Amygdala (tissue), 56 donors: Measurements from ENCODE around the gene CCR5AS.
"Not testable (repeated sequence)": the region's sequence is repeated elsewhere in the genome, so short reads cannot be mapped to it uniquely, and the experiment has no call there.

ENCODE experiments used
- DNase-seq, 56 donors: peaks; one replicate each; lab custom pipeline; 2025; lab: John Stamatoyannopoulos, UW

The CCR5AS gene

DNA sequence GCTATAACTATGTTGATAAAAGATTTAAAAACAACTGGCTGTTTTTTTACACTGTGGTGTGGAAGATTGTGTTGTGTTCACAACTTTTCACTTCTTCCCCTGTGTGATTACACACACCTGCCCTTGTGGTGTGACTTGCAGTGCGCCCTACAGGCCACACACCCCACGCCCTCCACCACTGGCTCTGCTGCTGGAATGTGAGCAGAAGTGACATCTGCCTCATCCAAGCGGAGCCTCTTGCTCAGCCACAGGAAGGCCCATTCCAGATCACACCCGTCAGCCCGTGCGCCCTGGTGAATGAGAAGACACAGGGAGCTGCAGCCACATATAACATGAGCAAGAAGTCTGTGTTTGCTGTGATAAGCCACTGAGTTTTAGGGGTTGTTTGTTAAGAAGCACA is 46.0 kb downstream of the CCR5AS start:
- peak in 1 of 56 donors; percentile 3 for DNase-seq

DNA sequence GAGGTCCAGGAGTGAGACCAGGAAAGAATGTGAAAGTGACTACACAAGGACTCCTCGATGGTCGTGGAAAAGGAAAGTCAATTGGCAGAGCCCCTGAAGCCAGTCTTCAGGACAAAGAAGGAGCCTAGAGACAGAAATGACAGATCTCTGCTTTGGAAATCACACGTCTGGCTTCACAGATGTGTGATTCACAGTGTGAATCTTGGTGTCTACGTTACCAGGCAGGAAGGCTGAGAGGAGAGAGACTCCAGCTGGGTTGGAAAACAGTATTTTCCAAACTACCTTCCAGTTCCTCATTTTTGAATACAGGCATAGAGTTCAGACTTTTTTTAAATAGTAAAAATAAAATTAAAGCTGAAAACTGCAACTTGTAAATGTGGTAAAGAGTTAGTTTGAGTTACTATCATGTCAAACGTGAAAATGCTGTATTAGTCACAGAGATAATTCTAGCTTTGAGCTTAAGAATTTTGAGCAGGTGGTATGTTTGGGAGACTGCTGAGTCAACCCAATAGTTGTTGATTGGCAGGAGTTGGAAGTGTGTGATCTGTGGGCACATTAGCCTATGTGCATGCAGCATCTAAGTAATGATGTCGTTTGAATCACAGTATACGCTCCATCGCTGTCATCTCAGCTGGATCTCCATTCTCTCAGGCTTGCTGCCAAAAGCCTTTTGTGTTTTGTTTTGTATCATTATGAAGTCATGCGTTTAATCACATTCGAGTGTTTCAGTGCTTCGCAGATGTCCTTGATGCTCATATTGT is 47.0 kb downstream of the CCR5AS start:
- peak in 13 of 56 donors; percentile 9 to 63 (median 31) for DNase-seq

DNA sequence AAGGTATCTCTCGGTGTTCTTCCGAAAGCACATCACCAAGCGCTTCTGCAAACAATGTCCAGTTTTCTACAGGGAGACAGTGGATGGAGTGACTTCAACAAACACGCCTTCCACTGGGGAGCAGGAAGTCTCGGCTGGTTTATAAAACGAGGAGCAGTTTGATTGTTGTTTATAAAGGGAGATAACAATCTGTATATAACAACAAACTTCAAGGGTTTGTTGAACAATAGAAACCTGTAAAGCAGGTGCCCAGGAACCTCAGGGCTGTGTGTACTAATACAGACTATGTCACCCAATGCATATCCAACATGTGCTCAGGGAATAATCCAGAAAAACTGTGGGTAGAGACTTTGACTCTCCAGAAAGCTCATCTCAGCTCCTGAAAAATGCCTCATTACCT is 48.4 kb downstream of the CCR5AS start:
- DNase-seq = no peak

DNA sequence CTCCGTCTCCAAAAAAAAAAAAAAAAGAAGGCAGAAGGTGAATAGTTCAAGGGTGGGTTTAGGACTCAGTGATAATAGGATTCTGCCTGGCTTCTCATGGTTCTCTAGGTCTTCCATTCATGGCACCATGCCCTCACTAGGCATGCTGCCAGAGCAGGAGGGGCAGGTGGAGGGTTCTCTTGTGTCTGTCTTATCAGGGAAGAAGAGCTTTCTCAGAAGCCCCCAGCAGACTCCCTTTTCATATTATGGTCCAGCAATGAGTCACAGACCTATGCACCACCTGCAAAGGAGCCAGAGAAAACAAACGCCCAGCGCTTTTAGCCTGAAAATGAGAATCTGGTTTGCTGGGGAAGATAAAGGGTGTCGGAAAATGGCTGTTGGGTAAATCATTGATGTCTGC is 50.0 kb downstream of the CCR5AS start:
- DNase-seq = no peak

DNA sequence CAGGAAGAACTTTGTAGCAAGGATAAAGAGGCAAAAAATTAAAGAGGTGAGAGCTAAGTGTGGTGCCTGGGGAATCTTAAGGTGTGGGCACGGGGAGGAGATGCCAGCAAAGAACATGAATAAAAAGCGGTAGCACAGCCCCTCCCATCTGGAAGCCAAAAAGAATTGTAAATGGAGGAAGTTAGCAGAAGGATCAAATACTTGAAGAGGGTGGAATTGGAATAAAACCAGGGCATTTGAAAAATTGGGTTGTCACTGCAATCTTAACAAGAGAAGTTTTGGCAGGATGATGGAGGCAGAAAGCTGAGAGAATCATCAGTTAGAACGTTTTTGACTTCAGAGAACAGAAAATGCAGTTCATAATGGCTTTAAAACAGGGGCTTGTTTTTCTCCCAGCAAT is 50.6 kb downstream of the CCR5AS start:
- DNase-seq = no peak

DNA sequence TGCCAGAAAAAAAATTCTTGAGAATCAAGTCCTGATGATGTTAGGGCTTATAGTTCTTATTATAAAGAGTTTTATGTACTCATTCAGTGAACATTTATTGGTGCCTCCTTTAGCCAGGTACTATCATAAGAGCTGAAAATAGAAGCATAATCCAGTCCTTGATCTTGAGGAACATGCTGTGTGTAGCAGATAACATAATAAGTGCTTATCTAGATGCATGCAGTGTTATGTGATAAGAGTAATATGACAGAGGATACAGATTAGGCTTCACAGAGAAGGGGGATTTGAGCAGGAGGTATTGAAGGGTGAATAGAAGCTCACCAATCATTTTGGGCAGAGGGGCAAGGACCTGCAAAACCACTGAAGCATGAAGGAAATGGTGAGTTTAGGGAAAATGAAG is 51.9 kb downstream of the CCR5AS start:
- DNase-seq = no peak

DNA sequence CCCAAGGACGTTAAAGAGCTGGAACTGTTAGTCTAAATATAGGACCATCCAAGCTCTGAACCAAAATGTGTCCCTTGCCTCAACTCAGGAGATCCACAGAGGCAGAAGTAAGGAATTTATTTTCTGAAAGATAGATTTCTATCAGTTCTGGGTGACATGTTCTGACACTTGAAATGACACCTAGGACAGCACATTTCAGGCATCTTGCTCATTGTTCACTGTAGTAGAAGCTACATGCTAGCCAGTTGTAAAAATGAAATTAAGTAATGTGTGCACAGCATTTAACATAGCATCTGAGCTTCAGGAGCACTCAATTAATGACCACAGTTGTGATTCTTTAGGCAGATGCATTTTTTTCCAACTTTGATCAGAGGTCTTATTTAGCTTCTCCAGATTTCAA is 52.4 kb downstream of the CCR5AS start:
- DNase-seq = no peak

DNA sequence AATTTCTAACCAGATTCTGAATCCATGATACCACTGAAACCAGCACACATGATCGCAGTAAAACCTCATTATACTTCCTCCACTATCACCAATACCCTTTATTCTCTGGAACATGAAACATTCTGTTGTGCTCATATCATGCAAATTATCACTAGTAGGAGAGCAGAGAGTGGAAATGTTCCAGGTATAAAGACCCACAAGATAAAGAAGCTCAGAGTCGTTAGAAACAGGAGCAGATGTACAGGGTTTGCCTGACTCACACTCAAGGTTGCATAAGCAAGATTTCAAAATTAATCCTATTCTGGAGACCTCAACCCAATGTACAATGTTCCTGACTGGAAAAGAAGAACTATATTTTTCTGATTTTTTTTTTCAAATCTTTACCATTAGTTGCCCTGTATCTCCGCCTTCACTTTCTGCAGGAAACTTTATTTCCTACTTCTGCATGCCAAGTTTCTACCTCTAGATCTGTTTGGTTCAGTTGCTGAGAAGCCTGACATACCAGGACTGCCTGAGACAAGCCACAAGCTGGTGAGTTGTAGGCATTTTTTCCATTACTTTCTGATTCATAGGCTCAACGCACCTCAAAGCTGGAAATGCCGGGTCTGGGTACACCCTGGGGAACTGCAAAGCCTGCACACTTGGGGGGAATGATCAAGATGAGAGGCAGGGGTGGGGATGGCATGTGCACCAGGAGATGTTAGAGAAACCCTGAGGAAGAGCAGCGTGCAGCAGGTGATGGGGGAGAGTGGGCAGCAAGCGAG is 53.0 kb downstream of the CCR5AS start, which contains the start of gene CCR2:
TSS of gene CCR2 (plus strand) at position 465 of the 764 bp plus-strand sequence. CDS start 3,417 bp downstream, outside the sequence.
- DNase-seq = no peak

DNA sequence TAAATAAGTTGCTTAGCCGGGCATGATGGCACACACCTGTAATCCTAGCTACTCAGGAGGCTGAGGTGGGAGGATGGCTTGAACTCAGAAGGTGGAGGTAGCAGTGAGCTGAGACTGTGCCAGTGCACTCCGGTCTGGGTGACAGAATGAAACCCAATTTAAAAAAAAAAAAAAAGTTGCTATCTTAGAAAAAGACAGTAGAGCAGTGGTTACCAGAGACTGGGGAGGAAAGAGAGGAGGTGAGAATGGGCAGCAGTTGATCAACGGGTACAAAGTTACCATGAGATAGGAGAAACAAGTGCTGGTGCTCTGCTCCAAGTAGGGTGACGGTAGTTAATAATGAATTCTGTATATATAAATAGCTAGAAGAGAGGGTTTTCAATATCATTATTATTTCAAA is 53.8 kb downstream of the CCR5AS start:
- DNase-seq = no peak

DNA sequence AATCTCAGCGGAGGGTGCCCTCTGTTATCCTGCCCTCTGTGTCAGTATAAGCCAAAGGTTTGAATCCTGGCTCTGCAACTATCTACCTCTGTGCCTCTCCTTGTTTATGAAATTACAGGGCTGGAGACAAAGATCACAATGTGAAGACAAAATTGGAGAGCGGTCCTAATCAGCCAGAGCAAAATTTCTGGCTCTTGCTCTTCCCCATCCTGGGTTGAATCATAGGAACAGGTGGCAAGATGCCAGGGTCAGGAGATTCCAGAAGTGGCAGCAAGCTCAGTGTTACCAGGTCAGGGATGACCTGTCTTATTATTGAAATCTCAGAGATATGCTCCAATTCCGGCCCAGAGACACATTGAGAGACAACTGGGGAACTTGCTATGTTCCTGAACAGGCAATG is 55.2 kb downstream of the CCR5AS start:
- no peak for DNase-seq

DNA sequence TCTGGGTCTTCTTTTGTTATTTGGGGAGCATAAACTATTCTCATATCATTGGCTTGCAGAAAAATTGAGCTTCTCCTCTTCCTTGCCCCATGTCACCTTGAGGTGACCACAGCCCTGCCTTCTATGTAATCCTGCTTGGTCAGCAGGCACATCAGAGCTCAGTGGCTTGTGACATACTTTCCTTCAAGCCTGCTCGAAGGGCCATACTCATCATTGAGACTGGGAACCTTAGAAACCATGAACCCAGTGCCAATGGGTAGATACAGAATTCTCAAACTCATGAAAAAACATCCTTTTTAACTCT is 56.7 kb downstream of the CCR5AS start:
- DNase-seq = no peak

DNA sequence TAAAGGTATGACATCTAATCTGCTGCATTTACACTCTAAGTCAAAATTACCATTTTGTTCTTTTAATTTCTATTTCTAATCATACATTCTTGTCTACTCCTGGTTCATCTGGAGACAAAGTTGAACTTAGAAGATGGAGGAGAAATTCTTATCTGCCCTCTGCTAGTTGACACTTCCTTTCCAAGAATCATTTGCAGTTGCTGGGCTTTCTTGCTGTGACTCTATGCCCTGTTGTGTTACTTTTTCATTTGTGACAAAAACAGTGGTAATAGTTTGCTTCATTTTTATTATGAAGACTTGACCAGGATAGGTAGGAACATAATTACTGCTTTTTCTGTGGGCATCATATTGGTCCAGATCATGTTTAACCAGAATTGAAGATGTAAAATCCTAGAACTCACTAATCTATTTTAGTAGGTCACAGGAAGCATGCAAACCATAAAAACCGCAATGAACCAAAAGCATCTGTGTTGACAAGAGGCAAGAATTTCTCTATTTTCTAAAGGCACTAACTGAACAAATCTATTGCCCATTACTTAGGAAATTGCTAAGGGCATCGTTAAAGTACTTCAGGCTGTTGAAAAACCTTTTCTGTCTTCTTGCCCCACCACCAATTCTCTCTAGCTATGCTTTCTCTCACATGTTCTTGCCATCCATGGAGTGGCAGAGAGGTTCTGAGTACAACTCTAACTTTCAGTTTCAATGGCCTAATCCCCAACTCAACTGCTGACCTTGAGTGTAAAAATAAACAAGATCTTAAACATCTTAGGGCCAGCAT is 57.2 kb downstream of the CCR5AS start:
- DNase-seq = no peak

DNA sequence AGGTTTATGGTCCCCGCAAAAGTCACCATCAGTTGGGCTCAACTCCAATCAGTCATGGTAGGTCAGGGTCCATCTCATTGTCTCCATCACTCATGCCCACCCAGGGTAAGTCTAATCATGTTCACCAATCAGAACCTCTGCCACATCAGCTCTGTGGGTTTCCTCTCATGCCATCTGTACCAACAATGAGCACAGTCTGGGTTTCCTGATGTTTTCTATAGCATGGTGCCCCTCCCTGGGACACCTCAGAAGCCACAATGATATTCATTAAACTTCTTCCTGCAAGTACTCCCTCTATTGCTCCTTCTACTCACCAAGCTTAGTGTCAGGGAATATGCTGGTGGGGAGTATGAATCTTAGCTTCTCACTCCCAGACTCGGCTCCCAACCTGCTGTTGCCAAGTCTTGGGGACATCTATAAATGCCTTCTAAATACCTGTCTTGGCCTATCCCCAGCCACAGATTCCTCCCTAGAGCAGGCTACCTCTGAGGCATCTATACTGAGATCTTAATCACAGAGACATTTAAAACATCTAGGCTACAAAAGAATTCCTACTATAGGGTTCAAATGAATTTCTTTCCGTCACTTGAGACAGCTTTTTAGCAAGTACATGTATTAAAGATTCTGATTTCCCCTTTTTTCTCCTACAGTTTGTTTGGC is 57.9 kb downstream of the CCR5AS start:
- no peak for DNase-seq

DNA sequence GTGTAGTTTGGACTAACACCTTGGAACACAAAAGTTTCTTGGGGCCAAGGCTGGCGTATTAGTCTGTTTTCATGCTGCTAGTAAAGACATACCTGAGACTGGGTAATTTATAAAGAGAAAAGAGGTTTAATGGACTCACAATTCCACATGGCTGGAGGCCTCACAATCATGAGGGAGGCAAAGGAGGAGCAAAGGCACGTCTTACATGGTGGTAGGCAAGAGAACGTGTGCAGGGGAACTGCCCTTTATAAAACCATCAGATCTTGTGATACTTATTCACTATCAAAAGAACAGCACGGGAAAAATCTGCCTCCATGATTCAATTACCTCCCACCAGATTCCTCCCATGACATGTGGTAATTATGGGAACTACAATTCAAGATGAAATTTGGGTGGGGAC is 62.4 kb downstream of the CCR5AS start:
- DNase-seq = no peak

DNA sequence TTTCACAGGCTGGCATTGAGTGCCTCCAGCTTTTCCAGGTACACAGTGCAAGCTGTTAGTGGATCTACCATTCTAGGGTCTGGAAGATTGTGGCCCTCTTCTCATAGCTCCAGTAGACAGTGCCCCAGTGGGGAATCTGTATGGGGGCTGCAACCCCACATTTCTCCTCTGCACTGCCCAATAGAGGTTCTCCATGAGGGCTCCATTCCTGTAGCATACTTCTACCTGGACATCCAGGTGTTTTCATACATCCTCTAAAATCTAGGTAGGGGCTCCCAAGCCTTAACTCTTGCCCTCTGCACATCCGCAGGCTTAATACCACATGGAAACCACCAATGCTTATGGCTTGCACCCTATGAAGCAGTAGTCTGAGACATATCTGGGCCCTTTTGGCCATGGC is 68.0 kb downstream of the CCR5AS start:
- no peak for DNase-seq

DNA sequence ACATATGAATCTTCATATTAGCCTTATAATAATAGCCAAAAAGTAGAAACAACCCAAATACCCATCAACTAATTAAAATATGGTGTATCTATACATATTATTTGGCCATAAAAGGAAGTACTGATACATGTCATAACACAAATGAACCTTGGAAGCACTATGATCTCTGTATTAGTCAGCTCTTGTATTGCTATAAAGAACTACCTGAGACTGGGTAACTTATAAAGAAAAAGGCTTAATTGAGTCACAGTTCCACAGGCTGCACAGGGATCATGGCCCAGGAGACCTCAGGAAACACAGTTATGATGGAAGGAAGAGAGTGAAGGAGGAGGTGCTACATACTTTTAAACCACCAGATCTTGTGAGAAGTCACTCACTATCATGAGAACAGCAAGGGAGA is 69.0 kb downstream of the CCR5AS start:
- no peak for DNase-seq

DNA sequence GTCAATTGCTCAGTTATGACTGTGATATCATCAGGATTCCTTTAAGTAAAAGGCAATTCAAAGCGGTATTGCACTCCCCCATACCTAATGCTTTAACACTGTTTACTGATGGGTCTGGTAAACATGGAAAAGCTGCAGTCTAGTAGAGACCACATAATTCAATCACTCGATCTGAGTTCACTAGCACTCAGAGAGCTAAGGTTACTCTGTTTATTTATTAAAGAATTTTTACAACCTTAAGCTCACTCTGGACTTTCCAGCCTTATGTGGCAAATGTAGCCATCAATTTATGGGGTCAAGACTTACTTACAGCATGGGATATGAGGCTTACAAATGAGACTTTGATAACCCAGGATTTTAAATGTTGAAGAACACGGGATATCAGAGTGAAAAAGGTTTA is 71.3 kb downstream of the CCR5AS start:
- no peak for DNase-seq

DNA sequence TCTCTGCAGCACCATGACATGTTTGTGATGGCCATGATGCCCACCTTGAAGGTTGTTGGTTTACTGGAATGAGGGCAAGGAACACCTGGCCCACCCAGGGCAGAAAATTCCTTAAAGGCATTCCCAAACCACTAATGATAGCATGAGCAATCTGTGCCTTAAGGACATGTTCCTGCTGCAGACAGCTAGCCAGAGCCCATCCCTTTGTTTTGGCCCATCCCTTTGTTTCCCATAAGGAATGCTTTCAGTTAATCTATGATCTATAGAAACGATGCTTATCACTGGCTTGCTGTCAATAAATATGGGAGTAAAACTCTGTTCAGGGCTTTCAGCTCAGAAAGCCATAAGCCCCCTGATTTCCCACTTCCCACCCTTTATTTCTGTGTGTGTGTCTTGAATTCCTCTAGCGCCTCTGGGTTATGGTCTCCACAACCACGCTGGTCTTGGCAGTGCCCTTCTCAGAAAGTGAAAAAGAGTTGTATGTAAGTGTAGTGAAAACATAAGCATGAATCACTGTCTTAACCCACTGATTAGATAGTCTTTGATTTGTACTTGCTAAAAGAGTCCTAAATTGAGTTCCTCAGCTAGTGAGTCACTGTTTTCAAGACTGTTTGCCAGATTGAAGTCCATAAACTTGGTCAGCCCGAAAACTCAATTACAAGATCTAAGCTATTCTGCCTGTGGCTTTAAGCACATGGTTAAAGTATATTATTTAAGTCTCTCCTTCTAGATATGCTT is 72.0 kb downstream of the CCR5AS start:
- no peak for DNase-seq

DNA sequence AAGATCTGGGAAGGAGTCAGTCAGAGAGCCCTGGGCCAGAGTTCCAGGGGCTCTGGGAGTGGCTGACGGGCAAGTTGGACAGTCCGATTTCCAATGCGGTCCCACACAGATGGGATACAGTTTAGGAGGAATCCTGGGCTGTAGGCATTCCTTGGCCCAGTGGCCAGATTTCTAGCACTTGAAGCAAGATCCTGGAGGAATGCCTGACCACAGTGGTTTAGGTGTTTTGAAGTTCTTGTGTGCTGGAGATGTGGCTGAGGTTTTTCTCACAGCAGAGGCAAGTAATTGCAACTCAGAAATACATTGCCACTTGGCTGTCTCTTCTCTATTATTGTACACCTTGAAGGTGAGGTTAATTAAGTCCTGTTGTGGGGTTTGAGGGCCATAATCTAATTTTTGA is 76.2 kb downstream of the CCR5AS start:
- not testable (repeated sequence) for DNase-seq

DNA sequence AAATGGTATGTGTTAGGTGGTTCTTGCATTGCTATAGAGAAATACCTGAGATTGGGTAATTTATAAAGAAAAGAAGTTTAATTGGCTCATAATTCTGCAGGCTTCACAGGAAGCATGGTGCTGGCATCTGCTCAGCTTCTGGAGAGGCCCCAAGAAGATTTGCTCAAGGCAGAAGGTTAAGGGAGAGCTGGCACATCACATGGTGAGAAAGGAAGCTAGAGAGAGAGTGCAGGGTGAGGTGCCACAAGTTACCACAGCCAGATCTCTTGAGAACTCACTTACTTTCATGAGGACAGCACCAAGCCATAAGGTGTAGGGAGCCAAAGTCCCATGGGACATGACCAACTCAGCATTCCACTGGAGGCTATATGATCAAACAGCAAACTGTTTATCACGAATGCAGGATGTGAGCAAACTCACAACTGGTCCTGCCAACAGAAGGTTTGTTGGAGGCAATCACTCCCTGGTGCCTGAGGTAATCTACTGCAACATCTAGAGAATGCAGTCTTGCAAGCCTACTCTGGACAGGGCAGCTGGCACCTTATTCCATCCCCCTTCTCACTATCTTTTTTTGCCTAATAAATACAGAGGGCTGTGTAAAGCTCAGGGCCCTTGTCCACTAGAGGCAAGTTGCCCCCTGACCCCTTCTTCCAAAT is 81.1 kb downstream of the CCR5AS start:
- DNase-seq = no peak
